Measurements from ENCODE around the gene CARD10.

Gene CARD10

DNA sequence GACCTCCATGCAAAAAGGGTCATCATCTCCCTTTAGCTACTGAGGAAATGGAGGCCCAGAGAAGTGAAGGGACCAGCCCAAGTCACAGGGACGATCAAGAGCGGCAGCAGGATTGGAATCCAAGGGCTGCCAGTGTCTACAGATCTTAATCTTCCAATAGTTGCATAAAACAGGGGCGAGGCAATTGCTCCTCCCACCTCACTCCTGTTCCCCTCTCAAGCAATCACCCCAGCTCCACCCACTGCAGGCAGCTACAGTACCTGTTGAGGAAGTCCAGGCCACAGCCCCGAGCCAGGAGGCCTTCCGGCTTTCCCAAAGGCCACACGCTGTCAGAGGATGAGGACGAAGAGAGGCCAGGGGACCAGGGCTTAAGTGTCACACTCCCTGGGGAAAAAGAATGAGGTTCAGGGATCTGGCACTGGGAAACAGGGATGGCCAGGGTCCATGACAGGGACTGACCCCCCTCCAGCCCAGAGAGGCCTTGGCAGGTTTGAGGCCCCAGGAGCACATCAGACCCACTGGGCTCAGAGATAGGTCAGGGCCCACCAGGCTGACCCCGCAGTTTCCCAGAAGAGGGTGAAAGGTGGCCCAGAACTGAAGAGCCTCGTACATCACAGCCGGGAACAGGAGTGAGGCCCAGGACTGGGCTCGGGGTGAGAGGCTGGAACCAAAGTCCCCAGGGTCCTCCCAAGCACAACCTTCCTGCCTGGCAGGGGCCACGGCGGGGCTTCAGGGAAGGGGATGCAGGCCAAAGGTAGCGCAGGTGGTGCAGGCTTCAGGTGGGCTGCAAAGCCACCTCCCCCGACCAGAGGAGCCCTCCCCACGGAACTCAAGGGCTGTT lies 16.7 kb downstream of the CARD10 start:
- DNase-seq = peak in 1 of 3 experiments; percentile 26

DNA sequence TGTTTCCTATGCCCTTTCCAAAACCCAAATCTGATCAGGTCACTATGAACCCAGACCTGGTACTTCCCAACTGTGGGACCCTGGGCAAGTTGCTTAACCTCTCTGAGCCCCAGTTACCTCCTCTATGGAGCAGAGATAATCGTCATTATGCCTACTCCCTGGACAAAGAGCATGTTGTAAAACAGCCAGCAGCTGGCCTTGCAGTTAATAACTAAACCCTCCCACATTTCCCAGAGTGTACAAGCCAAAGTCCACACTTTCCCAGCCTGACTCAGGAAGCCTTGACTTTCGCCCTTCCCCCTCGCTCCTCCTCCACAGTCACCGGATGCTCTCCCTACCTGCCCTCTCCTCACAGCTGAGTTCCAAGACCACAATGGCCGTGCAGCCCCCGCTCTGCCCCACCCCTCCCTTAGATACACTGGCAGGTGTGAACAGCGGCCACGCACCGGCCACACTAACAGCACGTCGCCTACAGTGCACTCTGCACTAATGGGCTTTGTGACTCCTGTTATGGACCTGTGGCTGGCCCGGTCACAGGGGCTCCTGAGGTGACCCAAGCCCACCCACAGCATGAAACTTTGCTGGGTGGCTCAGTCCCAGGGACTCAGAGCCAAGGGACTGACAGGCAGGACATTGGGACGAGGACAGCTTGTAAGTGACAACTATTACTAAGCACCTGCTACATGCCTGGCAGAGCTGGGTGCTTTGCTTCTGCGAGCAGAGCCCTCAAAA lies 17.4 kb downstream of the CARD10 start:
- peak; percentile 5 to 78 (median 60) for DNase-seq

DNA sequence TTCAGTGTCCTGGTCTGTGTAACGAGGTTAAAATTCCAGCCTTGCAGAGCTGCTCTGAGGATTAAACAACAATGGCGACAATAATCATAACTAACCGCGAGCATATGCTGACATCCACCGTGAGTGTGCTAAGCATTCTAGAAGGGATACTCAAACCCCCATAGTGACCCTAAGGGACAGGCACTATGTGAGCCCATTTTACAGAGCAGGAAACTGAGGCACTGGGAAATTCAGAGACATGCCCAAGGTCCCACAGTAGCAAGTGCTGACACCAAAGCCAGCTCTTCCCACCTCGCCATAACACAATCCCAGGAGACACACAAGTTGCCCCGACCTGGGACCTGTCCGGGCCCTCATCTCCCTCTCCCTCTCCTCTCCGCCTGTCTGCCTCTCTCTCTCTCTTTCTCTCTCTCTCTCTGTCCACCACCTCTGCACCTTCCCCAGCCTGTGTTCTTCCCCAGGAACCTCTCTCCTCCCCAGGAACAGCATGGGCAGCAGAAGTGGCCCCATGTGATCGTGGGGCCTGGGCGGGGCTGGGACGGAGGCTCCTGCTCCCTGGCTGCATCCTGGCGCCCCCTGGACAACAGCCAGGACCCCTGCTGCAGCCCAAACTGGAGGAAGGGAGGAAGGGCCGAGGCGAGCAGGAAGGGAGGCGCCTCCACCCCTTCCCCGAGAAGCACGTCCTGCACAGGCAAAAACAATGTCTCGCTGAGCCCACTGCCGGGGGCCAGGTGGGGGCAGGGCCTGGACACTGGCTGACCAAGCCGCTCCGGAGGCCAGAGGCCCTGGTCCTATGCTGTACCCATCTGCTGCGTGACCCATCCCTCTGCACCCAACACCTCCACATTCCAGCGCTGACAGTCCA lies 18.2 kb downstream of the CARD10 start:
- DNase-seq = no peak

DNA sequence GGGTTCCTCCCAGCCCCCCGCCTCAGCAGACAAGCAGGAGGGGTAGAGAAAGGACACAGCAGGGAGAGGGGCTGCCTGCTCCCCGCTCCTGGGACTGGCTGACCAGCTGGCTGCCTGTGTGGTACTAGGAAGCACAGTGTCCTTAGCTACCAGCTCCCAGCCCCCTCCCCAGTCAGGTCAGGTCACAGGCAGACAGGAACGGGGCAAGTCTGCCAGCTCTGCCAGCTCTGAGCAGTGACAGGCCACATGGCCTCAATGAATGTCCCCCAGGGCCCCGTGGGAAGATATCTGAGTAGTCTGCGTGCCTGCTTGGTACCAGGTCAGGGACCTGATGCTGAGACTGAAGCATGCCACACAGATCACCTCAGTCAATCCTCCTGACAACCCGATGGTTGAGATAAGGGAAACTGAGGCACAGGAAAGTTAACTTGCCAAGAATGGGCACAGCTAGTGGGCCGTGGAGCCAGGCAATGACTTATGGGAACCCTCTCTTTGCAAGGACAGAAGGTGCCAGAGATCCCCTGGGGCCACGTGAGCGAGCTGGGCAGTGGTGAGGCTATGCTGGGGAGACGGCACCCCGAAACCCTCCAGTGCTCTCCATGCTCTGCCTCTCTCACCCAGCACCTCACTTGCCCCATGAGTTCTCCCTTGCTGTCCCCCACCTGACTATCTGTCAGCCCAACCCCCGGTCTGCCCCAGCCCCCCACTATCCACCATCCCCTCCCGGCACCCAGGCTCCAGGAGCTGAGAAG lies 19.2 kb downstream of the CARD10 start:
- DNase-seq = no peak

DNA sequence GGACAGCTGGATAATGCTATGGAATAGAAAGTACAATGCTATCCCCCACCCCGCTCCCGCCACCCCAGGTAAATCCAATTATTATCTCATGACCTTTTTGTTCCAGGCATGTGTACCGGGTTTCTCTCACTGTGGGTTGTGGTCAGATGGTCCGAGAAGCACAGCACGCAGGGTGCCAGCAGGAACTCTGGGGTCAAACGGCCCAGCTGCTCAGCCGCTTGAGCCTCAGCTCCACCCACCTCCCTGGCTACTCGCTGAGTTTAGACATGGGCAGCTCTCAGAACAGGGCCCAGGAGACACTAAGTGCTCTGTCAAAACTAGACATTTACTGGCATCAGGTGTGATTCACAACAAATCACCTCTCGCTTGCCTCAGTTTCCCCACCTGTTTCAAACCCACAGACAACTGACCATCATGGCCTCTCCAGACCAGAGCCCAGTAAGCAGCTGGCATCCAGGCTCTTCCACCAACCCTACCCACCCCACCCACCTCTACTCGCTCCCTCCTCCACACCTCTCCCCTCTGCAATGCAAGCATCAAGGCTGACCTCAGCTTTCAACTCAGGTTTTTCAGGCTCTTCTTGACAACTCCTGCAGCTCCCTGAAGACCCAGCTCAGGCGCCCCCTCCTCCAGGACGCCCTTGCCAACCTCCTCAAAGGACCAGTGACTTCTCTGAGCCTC lies 20.0 kb downstream of the CARD10 start:
- DNase-seq = no peak

DNA sequence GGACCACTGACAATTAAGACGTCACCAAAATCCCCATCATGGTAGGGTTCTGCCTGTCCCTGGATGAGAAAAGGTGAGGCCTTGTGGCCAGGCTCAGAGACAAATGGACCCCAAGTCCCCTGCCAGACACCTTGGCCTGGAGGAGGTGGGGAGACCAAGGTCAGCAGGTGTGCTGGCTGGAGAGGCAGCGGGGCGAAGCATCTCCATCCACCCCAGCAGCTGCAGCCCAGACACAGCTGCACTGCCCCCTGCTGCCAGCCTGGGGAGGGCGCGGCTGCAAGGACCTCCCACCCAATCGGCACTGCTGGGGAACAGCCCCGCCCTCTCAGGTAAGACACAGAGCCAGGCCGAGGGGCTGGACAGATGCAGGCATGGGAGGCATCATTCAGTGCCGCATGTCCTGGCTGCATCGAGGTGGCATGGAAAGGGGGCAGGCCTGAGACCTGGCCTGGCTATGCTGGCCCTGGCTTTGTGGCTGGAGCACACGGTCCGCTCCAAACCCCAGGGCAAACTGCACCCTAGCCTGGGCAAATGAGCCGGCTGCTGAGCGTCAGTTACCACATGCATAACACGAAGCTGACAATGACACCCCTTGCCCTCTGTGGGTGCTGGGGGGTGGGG lies 20.8 kb downstream of the CARD10 start:
- peak in 2 of 3 experiments; percentile 7 to 32 for DNase-seq

DNA sequence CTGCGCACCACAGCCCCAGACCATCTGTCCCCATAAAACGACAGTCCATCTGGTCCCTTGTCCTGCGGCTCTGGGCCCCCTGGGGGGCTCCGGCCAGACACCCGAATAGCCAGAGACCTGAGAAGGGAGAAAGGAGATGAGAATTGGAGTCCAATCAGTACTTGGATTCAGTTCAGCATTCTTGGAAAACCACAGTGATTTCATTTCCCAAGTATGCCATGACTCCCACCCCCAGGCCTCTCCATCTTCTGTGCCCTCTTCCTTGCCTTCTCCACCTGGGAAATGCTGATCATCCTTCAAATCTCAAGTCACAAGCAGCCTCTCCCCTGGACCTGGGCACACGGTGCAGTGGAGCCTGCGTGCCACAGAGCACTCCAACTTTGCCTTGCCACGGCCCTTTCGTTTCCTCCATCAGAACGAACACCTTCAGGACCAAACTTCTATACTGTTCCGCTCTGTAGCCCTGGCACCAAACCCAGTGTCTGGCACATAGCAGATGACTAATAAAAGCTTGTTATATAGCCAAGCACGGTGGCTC lies 22.1 kb downstream of the CARD10 start:
- no peak for DNase-seq

DNA sequence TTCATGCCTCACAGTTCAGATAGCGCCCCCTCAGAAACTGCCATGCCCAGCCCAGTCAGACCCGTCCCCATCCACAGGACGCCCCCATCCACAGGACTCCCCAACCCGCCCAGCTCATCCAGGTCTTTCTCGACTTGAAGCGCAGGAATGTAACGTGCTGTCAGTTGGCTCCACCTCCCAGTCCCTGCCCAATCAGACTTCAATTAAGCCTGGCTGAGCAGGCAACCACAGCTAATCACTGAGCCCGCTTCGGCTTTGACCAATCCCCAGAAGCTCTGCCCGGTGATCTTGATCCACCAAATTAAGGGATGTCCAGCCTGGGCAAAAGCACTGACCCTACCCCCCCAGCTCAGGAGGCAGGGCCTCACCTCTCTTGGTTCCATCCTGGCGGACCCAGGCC lies 22.6 kb downstream of the CARD10 start:
- DNase-seq = no peak

DNA sequence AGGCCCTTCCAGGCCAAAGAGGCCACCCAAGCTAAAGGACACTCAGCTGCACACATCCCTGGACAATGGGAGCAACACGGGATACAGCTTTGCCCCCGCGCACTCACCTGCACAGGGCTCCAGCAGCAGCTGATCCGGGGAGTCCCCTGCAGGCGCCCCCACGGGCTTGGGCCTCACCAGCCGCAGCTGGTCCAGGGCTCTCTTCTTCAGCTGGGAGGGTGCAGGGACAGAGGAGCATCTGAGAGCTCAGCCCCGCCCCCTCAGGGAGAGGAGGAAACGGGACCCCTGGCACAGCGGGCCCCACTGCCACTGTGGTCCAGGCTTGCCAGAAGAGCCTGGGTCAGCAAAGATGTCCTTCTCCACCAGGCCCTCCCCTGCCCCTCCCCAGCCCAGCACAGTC lies 25.2 kb downstream of the CARD10 start:
- no peak for DNase-seq

DNA sequence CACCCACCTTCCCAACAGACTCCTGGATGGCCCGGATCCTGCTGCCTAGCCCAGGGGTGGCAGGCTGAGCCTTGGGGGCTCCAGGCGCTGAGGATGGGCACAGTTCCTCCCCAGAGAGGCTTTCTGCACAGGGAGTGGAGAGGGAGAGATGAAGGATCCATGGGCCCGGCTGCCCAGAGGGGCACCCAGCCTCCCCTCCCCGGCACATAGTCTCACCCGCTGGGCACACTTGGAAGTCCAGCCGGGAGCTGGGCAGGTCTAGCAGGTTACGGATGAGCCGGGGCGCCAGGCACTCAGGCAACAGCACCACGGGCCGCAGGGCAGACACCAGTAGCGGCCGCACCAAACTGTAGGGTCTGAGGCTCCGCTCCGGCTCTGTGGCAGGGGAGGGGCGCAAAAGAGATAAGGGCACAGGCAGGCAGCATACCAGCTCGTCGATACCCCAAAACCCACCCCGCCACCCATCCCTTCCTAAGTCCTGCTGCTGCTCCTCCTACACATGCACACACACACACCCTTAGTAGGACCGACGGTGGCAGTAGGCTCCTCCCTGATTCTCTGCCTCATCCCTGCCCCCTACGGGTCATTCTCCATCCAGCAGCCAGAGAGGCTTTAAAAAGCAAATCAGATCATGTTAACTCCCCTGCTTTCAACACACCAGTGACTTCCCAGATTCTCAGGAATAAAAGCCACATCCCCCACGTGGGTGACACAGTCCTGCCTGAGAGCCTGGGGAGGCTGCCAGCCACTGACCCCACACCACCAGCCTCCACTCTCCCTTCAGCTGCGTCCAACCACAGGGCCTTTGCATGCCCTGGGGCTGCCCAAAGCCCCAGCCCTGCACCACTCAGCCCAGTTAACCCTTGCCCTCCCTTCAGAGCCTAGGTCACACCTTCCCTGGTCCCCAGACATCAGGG lies 26.5 kb downstream of the CARD10 start:
- DNase-seq = no peak

DNA sequence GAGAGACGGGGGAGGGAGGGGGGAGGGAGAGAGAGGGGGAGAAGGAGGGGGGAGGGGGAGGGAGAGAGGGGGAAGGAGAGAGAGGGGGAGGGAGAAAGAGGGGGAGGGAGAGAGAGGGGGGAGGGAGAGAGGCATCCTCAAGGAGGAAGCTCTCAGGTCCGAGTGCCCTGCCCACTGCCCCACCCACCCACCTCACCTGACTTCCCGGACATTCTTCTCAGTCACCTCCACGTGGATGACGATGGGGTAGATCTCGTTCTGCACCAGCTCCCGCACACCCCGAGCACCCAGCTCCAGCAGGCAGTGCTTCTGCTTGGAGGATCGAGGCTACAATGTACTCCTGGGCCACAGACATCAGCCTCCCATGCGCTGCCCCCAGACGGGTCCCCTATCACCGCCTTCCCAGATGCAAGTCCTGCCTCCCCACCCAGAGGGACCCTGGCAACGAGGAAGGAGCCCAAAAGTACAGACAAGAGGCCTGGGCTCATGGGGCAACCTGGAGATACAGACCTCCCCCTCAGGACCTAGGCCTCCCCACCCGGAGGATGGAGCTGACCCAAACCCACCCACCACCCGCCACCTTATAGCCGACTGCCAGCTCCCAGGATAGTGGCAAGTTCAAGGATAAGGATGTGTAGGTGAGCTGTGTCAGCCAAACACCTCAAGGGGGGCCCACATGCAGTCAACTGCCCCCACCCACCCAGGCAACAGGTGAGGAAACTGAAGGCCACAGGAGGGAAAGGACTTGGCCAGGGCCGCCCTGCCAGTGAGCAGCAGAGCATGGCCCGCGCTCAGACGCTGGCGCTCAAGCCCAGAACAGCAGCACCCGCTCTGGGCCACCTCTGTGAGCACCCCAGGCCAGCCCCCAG lies 27.4 kb downstream of the CARD10 start:
- DNase-seq = no peak

DNA sequence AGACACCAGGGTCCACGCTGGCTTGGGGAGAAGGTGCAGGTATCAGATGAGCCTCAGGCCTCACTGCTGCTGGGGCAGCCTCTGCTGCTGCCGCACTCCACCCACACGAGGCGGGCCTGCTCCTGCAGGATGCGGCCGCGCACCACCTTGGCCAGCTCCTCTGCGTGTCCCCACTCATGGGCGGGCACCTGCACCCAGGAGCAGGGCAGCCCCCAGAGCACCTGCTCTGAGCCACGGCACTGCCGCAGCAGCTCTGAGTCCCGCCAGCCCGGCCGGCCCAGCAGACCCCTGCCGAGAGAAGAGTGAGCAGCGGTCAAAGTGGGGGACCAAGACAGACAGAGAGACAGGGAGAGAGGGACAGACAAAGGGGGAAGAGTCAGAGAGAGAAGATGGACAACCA lies 28.1 kb downstream of the CARD10 start:
- peak in 1 of 3 experiments; percentile 5 for DNase-seq

DNA sequence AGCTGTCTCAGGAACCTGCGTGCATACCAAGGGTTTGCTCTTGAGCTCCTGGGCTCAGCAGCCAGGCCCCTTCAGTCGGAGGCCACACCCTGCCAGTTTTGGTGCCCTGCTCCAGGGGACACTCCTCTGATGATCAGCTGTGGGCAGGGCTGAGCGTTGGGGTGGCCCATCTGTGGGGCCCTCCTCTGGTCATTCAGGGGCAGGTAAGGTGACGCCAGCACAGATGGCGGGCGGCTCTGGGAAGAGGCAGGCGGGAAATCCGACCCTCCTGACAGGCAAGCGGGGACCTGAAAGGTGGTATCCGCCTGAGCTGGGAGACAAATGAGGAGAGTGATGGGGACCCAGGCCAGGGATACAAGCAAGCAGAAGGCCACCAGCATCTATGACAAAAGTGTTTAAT lies 29.2 kb downstream of the CARD10 start:
- DNase-seq = no peak

DNA sequence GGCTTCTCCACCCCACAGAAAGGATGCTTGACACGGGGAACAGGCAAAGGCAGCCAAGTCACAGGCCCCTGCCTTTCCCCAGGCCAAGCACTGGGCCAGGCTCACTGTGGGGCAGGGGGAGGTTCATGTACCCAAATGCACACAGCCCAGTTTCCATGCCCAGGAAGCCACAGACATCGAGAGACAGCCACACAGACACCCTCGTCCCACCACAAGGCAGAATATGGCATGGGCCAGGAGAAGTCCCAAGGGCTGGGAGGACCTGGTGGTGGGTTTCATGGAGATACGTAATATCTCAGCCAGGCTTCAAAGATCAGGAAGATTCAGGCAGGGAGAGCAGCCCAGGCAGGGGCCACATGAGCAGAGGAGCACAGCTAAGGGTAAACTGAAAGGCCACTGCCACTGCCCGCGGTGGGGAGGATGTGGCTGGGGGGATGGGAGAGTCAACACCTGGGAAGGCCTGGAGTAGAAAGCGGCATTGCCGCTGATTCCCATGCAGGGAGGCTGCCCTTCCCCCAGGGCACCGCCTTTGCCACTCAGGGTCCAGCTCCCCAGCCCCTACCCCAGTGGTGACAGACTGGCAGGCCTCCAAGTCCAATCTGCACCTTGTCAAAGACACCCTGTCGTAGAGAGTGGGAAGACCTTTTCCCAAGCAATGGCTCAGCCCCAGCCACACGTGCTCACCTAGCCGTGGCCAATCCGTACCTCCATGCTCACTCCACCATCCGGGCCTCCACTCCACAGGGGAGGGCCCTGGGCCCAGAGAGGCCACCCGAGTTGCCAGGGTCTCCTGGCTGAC lies 30.7 kb downstream of the CARD10 start:
- peak in 1 of 3 experiments; percentile 13 for DNase-seq

DNA sequence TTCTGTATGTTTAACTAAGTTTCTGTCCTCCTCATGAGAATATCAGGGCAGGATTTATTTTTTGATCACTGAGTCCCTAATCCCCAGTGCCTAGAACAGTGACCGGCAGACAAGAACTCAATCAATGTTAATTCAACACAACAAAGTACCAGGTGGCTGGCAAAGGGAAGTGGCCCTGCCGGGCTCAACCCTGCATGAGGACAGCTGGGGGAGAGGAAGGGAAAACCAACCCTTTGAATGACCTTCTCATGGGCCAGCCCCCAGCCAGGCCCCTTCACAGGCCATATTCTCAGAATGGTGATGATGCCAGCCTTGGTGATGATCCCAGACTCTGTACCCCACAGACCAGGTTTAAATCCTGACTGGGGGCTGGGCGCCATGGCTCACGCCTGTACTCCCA lies 31.6 kb downstream of the CARD10 start:
- peak in 1 of 3 experiments; percentile 2 for DNase-seq

DNA sequence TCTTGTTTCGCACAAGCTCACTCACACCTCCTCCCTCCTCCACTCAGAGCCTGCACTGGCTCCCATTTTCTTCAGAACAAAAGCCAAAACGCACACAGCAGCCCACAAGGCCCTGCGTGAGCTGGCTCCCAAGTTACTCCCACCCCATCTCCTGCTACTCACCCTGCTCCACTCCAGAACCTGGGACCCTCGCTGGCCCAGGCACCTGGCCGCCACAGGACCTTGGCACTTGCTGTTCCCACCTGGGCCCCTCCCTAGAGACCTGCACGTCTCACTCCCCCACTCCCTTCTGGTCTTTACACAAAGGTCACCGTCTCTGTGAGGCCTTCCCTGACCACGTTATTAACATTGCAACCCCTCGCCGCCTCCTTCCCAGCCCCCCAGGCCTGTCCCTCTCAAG lies 32.1 kb downstream of the CARD10 start:
- DNase-seq = no peak

DNA sequence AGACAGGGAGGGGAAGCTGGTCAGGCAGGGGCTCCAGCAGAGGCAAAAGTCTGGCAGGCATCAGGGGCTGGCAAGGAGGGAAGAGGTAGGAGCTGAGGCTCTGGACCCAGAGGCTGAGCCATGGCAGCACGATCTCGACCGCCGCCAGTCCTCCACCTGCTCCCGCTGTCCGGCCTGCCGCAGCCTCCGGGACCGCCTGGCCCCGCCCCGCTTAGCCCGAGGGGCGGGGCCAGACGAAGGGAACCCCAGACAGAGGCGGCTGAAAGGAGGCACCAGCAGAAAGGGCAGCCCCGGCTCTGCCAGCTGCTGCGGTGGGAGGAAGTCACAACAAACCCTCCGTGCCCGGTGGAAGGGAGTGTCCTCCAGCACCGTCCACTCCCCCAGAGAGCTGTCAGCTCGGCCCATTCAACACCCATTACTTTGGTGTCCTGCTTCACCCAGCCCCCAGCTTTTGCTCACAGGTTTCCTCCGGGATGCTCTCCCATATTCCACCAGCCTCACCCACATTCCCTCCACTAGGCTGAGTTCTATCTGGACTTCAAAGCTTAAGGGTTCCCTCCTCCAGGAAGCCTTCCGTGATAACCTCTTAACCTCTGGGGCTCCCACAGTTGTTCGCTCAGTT lies 32.9 kb downstream of the CARD10 start, which contains the start of gene MFNG:
TSS of gene MFNG (minus strand) at position 161 of the 622 bp plus-strand sequence. CDS start 207 bp downstream, outside the sequence.
- peak; percentile 43 to 64 (median 54) for DNase-seq

Measured in NCI-H1417 (cell line).